HL-60 (cell line): Measurements from ENCODE around the gene PLPP3.

Experiments used
- DNase-seq, 2 experiments: peaks; one replicate each; pipeline ENCODE4 v3.0.0-alpha.2; 2010 to 2020; ENCODE audit warnings: low read depth in 1 of 2, low spot score in 1 of 2
- H3K27ac ChIP-seq: fragments of 250-450 bp; sonication (Bioruptor Pico); replicated peaks from 2 replicates; pipeline ENCODE4 v1.5.1; 2020; ENCODE audit warnings: mild to moderate bottlenecking, moderate library complexity
- H3K27me3 ChIP-seq: fragments of 250-450 bp; sonication (Bioruptor Pico); 2 replicates; pipeline ENCODE4 v1.5.1; 2021; ENCODE audit warnings: mild to moderate bottlenecking, moderate library complexity; ENCODE audit not compliant: insufficient read depth, poor library complexity, severe bottlenecking
- H3K4me3 ChIP-seq: replicated peaks from 2 replicates; pipeline ENCODE4 v1.5.1; 2011; ENCODE audit warnings: mild to moderate bottlenecking, control low read depth, low read length; ENCODE audit not compliant: insufficient read depth
- CTCF ChIP-seq: IDR thresholded peaks from one replicate; pipeline ENCODE4 v1.5.1; 2011; ENCODE audit warnings: low read length, control low read depth, inconsistent platforms; ENCODE audit not compliant: insufficient read depth
- GABPA ChIP-seq: IDR thresholded peaks from 2 replicates; pipeline ENCODE4 v1.6.1; 2012; ENCODE audit warnings: low read depth
- POLR2AphosphoS5 ChIP-seq: IDR thresholded peaks from 2 replicates; pipeline ENCODE4 v1.6.1; 2012; ENCODE audit warnings: low read depth
- REST ChIP-seq: IDR thresholded peaks from 2 replicates; pipeline ENCODE4 v1.6.1; 2012; ENCODE audit warnings: low read depth; ENCODE audit not compliant: insufficient replicate concordance
- SPI1 ChIP-seq: IDR thresholded peaks from 2 replicates; pipeline ENCODE4 v1.6.1; 2012; ENCODE audit warnings: low read depth, mild to moderate bottlenecking, borderline replicate concordance

The PLPP3 gene

DNA sequence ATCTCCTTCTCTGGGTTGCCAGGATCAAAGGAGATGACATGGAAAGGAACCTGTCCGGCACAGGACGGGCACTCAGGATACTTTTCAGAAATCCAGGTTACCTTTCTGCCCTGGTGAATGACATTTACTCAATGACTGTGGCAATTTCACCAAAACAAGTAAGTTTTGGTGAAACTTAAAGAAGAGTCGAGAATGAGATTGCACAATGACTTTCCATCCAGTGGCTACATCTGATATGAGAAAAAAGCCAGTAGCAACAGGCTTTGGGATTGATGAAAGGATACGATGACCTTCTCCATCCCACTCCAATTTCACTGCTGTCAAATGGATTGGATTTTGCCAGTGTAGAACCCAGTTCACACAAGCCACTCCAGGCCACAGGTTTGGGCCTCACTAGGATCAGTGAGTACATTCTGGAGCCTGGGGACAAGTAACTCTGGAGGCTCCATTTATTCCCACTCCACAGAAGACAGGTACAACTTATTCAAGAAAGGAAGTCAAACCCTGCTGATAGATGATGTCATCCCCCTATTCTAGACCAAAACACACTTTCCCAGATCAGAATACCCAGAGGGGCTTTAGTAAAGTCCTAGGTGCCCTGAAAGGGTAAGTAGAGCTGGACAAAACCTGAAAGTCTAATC is 63.3 kb downstream of the PLPP3 start:
- H3K4me3 ChIP-seq: no peak overlapping the region
- H3K27ac ChIP-seq: no peak overlapping the region
- H3K27me3 ChIP-seq: no peaks in the 10 kb centered on the region
- no peak for DNase-seq
- no peak for TF ChIP-seq SPI1
- no peak for TF ChIP-seq CTCF
- TF ChIP-seq GABPA: no peak
- TF ChIP-seq REST: no peak
- no peak for TF ChIP-seq POLR2AphosphoS5

DNA sequence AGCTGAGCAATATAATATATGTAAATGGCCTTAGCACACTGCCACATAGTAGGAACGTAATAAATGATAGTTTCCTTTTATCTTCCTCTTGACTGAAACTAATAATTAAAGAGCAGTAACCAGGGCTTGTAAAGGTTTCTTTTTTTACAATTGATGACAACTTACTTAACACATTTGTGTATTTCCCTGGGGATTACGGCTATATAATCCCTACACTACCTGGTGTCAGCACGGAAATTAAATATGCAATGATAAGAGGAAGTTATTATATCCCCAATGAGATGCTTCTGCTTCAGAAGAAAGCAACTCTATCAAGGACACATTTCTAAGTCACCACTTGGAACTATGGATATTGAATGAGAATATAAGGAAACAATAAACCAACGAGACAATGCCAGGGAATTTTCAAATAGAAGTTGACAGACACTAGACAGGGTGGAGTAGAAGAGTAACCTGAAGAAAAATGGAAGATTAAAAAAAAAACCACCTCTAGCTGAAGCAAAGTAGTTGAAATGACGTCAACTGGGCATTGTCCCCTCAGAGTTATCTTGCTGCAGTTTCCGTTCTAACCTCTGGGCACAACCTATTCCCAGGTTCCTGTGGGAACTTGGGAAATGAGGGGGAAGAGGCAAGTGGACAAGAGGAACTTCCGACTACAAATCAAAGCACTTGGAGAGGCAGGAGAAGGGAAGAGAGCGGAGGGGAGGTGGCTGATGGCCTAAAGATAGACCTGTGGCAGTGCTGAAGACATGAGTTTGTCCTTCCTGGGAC is 66.5 kb downstream of the PLPP3 start:
- Histone ChIP-seq H3K27me3 (no peaks in the 10 kb centered on the region), H3K4me3 (no peak overlapping the region), H3K27ac (no peak overlapping the region)
- DNase-seq: no peak
- TF ChIP-seq GABPA (no peak), SPI1 (no peak), CTCF (no peak), REST (no peak), POLR2AphosphoS5 (no peak)

DNA sequence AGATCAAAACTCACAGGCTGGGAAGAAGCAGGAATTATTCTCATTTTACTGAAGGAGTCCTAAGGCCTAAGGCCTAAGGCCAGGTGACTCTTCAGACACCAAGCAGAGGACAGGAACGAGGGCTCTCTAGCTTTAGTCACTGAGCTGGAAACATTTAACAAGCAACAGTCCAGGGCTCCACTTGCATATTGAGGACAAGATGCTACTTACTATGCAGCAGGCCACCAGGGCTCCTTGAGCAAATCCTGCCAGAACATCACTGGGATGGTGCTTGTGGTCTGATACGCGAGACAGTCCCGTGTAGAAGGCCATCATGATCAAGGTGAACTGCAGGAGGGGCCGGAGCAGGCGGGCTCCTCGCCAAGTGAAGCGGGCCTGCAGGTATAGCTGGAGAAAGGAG is 67.6 kb downstream of the PLPP3 start:
- no peak overlapping the region for H3K27ac ChIP-seq
- no peak for DNase-seq
- H3K27me3 ChIP-seq: no peaks in the 10 kb centered on the region
- TF ChIP-seq POLR2AphosphoS5: no peak
- TF ChIP-seq GABPA: no peak
- TF ChIP-seq SPI1: no peak
- no peak for TF ChIP-seq CTCF
- no peak for TF ChIP-seq REST
- no peak overlapping the region for H3K4me3 ChIP-seq
